Neuronal stem cell (in vitro differentiated cells): ENCODE data around the gene THOC7.

Experiments used
- DNase-seq: peaks from one replicate; pipeline ENCODE4 v3.0.0-alpha.2; 2013; ENCODE audit warnings: low spot score
- H2AFZ ChIP-seq: one replicate; pipeline ENCODE4 v1.6.1; 2013; ENCODE audit warnings: mild to moderate bottlenecking, low read length, inconsistent platforms
- H2AK5ac ChIP-seq: 2 replicates; pipeline ENCODE4 v1.6.1; 2013; ENCODE audit warnings: low read depth, mild to moderate bottlenecking, inconsistent platforms, low read length, moderate library complexity, mixed read lengths
- H2BK120ac ChIP-seq: 2 replicates; pipeline ENCODE4 v1.6.1; 2013; ENCODE audit warnings: low read depth, mild to moderate bottlenecking, inconsistent platforms, low read length, moderate library complexity, mixed read lengths
- H2BK12ac ChIP-seq: one replicate; pipeline ENCODE4 v1.6.1; 2013; ENCODE audit warnings: low read length, inconsistent platforms
- H2BK15ac ChIP-seq: 2 replicates; pipeline ENCODE4 v1.6.1; 2013; ENCODE audit warnings: mild to moderate bottlenecking, low read length, inconsistent platforms, mixed read lengths
- H2BK5ac ChIP-seq: one replicate; pipeline ENCODE4 v1.6.1; 2013; ENCODE audit warnings: inconsistent platforms, mild to moderate bottlenecking, low read length, moderate library complexity
- H3K14ac ChIP-seq: one replicate; pipeline ENCODE4 v1.6.1; 2013; ENCODE audit warnings: low read length, inconsistent platforms
- H3K18ac ChIP-seq: 2 replicates; pipeline ENCODE4 v1.6.1; 2013; ENCODE audit warnings: low read length, inconsistent platforms
- H3K23ac ChIP-seq: 2 replicates; pipeline ENCODE4 v1.6.1; 2013; ENCODE audit warnings: low read depth, mild to moderate bottlenecking, mixed read lengths, low read length, inconsistent platforms; ENCODE audit not compliant: poor library complexity
- H3K27ac ChIP-seq: replicated peaks from 3 replicates; pipeline ENCODE4 v1.5.1; 2013; ENCODE audit warnings: low read length, inconsistent platforms
- H3K27me3 ChIP-seq, 3 experiments: 2 replicates each; pipeline ENCODE4 v1.6.1; 2013; ENCODE audit warnings: low read length in 3 of 3, mild to moderate bottlenecking in 2 of 3, inconsistent platforms in 1 of 3, low read depth in 1 of 3, mixed read lengths in 1 of 3, moderate library complexity in 1 of 3; ENCODE audit not compliant: control insufficient read depth in 3 of 3, insufficient read depth in 3 of 3
- H3K36me3 ChIP-seq, 2 donors: replicated peaks in 1 of 2; 2 replicates each; pipeline ENCODE4 v1.6.1; 2013; ENCODE audit warnings: low read length in 2 of 2; ENCODE audit not compliant: control insufficient read depth in 2 of 2, insufficient read depth in 2 of 2
- H3K4ac ChIP-seq: 2 replicates; pipeline ENCODE4 v1.6.1; 2013; ENCODE audit warnings: inconsistent platforms, mild to moderate bottlenecking, low read length, moderate library complexity
- H3K4me1 ChIP-seq, 2 donors: 1 replicate in 1 of 2; 2 replicates in 1 of 2; pipeline ENCODE4 v1.6.1; 2013; ENCODE audit warnings: low read length in 2 of 2, low read depth in 1 of 2; ENCODE audit not compliant: control insufficient read depth in 2 of 2, insufficient read depth in 1 of 2
- H3K4me2 ChIP-seq: one replicate; pipeline ENCODE4 v1.6.1; 2013; ENCODE audit warnings: mild to moderate bottlenecking, low read length, inconsistent platforms; ENCODE audit not compliant: insufficient read depth, poor library complexity, severe bottlenecking
- H3K4me3 ChIP-seq, 2 donors: 2 replicates each; pipeline ENCODE4 v1.5.1; 2013; ENCODE audit warnings: low read length in 2 of 2, mild to moderate bottlenecking in 2 of 2, inconsistent platforms in 1 of 2, moderate library complexity in 1 of 2
- H3K79me1 ChIP-seq: one replicate; pipeline ENCODE4 v1.6.1; 2013; ENCODE audit warnings: low read depth, mild to moderate bottlenecking, inconsistent platforms, low read length, moderate library complexity
- H3K9ac ChIP-seq: one replicate; pipeline ENCODE4 v1.6.1; 2013; ENCODE audit warnings: mild to moderate bottlenecking, low read depth, low read length, inconsistent platforms; ENCODE audit not compliant: poor library complexity
- H3K9me3 ChIP-seq, 2 donors: replicated peaks in 1 of 2; 2 replicates each; pipeline versions ENCODE3 to v1.6.1; 2013; ENCODE audit warnings: low read length in 2 of 2, mild to moderate bottlenecking in 2 of 2, inconsistent platforms in 1 of 2, low read depth in 1 of 2, mixed read lengths in 1 of 2, moderate library complexity in 1 of 2; ENCODE audit not compliant: control insufficient read depth in 2 of 2, insufficient read depth in 1 of 2
- H4K8ac ChIP-seq: one replicate; pipeline ENCODE4 v1.6.1; 2013; ENCODE audit warnings: low read depth, mild to moderate bottlenecking, inconsistent platforms, low read length, moderate library complexity
- H4K91ac ChIP-seq: one replicate; pipeline ENCODE4 v1.6.1; 2013; ENCODE audit warnings: low read length, low read depth, mild to moderate bottlenecking, inconsistent platforms; ENCODE audit not compliant: poor library complexity
- WGBS, 2 donors: extraction: QIAGEN DNeasy Blood & Tissue Kit; methylation state at CpG; one replicate each; pipeline ENCODE4 v1.1.7; 2013; ENCODE audit warnings: missing lambda C conversion rate in 2 of 2, mixed read lengths in 1 of 2; ENCODE audit not compliant: insufficient read length in 2 of 2, insufficient replicate concordance in 1 of 2; ENCODE audit errors: extremely low coverage in 2 of 2; 5-methylcytosine and 5-hydroxymethylcytosine counted together

The THOC7 gene

DNA sequence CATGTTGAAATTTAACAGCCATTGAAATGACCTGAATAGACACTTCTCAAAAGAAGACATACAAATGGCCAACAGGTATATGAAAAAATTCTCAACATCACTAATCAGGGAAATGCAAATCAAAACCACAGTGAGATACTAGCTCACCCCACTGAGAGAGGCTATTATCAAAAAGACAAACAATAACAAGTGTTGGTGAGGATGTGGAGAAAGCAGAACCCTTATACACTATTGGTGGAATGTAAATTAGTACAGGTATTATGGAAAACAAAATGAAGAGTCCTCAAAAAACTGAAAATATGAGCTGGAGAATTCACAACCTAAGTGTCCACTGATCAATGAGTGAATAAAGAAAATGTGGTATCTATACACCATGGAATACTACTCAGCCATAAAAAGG, 21.5 kb downstream of the THOC7 start:
- DNase-seq, result no peak
- H3K9ac ChIP-seq, result no peak overlapping the region
- H3K4me1 ChIP-seq, result peaks cover 0 to 3% of the 10 kb centered on the region in 2 donors
- H3K23ac ChIP-seq, result no peak overlapping the region
- H3K4ac ChIP-seq, result no peak overlapping the region
- no peak overlapping the region for H2BK12ac ChIP-seq
- no peak overlapping the region for H4K8ac ChIP-seq
- H3K27ac ChIP-seq, result no peak overlapping the region
- no peak overlapping the region for H3K4me2 ChIP-seq
- no peak overlapping the region for H3K18ac ChIP-seq
- H2AK5ac ChIP-seq, result no peak overlapping the region
- H2BK120ac ChIP-seq, result no peak overlapping the region
- peaks cover 0 to 6% of the 10 kb centered on the region in 2 donors for H3K36me3 ChIP-seq
- H3K14ac ChIP-seq, result no peak overlapping the region
- no peak overlapping the region for H2BK15ac ChIP-seq
- H3K9me3 ChIP-seq, result no peaks in the 10 kb centered on the region
- no peak overlapping the region for H3K4me3 ChIP-seq
- H4K91ac ChIP-seq, result no peak overlapping the region
- no peaks in the 10 kb centered on the region for H3K27me3 ChIP-seq
- no peaks in the 10 kb centered on the region for H3K79me1 ChIP-seq
- H2AFZ ChIP-seq, result no peak overlapping the region
- no peak overlapping the region for H2BK5ac ChIP-seq

DNA sequence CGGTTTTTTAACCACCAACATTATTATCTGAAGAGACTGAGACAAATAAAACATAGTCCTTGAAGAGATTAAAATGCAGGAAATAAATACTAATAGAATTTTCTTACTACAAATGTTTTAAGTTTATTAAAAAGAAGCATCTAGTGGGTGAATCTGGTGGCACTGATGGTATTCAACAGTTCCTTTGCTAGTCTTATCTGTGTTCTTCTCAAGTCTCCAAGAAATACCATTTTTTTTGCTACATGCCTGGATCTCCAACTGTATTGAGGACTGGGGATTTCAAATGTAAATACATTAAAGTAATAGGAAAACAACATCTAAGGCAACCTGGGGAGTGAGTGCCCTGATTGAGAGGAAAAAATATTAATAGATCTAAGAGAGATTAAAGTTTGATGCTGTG, 21.9 kb downstream of the THOC7 start:
- Histone ChIP-seq H3K4ac (no peak overlapping the region), H3K27me3 (no peaks in the 10 kb centered on the region), H4K91ac (no peak overlapping the region), H3K4me1 (peaks cover 0 to 3% of the 10 kb centered on the region in 2 donors), H4K8ac (no peak overlapping the region), H3K36me3 (peaks cover 0 to 8% of the 10 kb centered on the region in 2 donors), H3K14ac (no peak overlapping the region), H3K79me1 (no peaks in the 10 kb centered on the region), H2BK12ac (no peak overlapping the region), H3K9me3 (no peaks in the 10 kb centered on the region), H3K23ac (no peak overlapping the region), H3K9ac (no peak overlapping the region), H3K18ac (no peak overlapping the region), H2BK15ac (no peak overlapping the region), H3K4me3 (no peak overlapping the region), H2AK5ac (no peak overlapping the region), H3K4me2 (no peak overlapping the region), H2BK5ac (no peak overlapping the region), H2AFZ (no peak overlapping the region), H3K27ac (no peak overlapping the region), H2BK120ac (no peak overlapping the region)
- no CpG with 5 or more reads among the region's 1 CpG for WGBS, 2 donors
- no peak for DNase-seq

DNA sequence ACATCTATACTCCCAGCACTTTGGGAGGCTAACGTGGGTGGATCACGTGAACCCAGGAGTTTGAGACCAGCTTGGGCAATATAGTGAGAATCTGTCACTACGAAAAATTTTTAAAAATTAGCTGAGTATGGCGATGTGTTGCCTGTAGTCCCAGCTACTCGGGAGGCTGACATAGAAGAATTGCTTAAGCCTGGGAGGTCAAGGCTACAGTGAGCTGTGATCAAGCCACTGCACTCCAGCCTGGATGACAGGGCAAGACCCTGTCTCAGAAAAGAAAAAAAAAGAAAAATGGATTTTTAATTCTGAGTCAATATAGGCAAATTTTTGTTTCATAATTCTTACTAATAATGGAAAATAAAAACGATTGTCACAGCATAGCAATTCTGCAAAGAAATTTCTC, 31.2 kb downstream of the THOC7 start:
- no CpG with 5 or more reads among the region's 6 CpGs for WGBS, 2 donors
- Histone ChIP-seq H2BK12ac (no peak overlapping the region), H3K27me3 (no peaks in the 10 kb centered on the region), H3K18ac (no peak overlapping the region), H3K36me3 (peaks cover 2 to 85% of the 10 kb centered on the region in 2 donors), H2BK5ac (no peak overlapping the region), H4K8ac (no peak overlapping the region), H3K27ac (no peak overlapping the region), H3K14ac (no peak overlapping the region), H3K4ac (no peak overlapping the region), H3K23ac (no peak overlapping the region), H4K91ac (no peak overlapping the region), H3K79me1 (no peaks in the 10 kb centered on the region), H2BK120ac (no peak overlapping the region), H3K4me2 (no peak overlapping the region), H2BK15ac (no peak overlapping the region), H2AK5ac (no peak overlapping the region), H2AFZ (no peak overlapping the region), H3K4me1 (no peaks in the 10 kb centered on the region), H3K4me3 (no peak overlapping the region), H3K9me3 (no peaks in the 10 kb centered on the region), H3K9ac (no peak overlapping the region)
- DNase-seq, result no peak

DNA sequence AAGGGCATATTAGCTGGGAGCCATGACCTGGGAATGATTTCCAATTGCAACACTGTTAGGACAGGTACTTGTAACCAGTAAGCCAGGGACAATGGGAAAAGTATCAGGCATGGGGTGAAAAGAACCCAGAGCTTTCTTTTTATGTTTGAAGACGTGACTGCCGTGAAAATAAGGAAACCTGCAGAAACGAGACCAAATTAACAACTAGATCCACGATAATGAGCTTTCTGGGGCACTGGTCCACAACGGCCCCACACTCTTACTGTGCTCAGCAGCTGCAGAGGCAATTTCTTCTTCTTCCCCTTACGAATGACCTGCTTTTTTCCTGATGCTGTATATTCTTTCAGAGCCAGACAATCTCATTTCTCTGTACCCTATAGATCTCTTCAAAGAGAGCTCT, 33.1 kb downstream of the THOC7 start:
- Histone ChIP-seq H3K4me1 (no peaks in the 10 kb centered on the region), H2BK5ac (no peak overlapping the region), H3K4ac (no peak overlapping the region), H3K14ac (no peak overlapping the region), H3K4me2 (no peak overlapping the region), H2BK120ac (no peak overlapping the region), H3K36me3 (peaks cover 2 to 72% of the 10 kb centered on the region in 2 donors), H4K8ac (no peak overlapping the region), H3K4me3 (no peak overlapping the region), H3K9ac (no peak overlapping the region), H2AFZ (no peak overlapping the region), H3K18ac (no peak overlapping the region), H3K79me1 (no peaks in the 10 kb centered on the region), H3K27me3 (no peaks in the 10 kb centered on the region), H2BK12ac (no peak overlapping the region), H3K23ac (no peak overlapping the region), H2AK5ac (no peak overlapping the region), H2BK15ac (no peak overlapping the region), H3K27ac (no peak overlapping the region), H3K9me3 (no peaks in the 10 kb centered on the region), H4K91ac (no peak overlapping the region)
- no CpG with 5 or more reads among the region's 6 CpGs for WGBS, 2 donors
- DNase-seq, result no peak
